Natural killer cell (primary cell): ENCODE data around the gene TSGA10IP. TPM values are rescaled to one million over a fixed set of nuclear protein-coding genes. Genes with fewer than 3 reads are reported as not detected.

Source experiments
- ATAC-seq, 3 donors: fragments of 150-1000 bp in 2 of 3; fragments of 200-7000 bp in 1 of 3; cut with Tn5 transposase; 1 replicate in 1 of 3; 2 replicates in 2 of 3; pipeline ENCODE4 v1.10.0; 2021; ENCODE audit warnings: mild to moderate bottlenecking in 2 of 3, moderate library complexity in 2 of 3
- DNase-seq, 2 donors: peaks; one replicate each; pipeline versions ENCODE4 v3.0.0 to v3.0.0-alpha.2; 2013 to 2021; ENCODE audit warnings: mixed read lengths in 1 of 2
- H3K27ac ChIP-seq: one replicate; pipeline ENCODE4 v1.5.1; 2013; ENCODE audit warnings: mild to moderate bottlenecking, low read length
- H3K27me3 ChIP-seq: one replicate; pipeline ENCODE4 v1.6.1; 2013; ENCODE audit warnings: low read length; ENCODE audit not compliant: control insufficient read depth, insufficient read depth
- H3K36me3 ChIP-seq: one replicate; pipeline ENCODE4 v1.6.1; 2013; ENCODE audit warnings: low read length; ENCODE audit not compliant: control insufficient read depth, insufficient read depth
- H3K4me1 ChIP-seq: one replicate; pipeline ENCODE4 v1.6.1; 2013; ENCODE audit warnings: low read length; ENCODE audit not compliant: control insufficient read depth, insufficient read depth
- H3K4me3 ChIP-seq: one replicate; pipeline ENCODE4 v1.5.1; 2013; ENCODE audit warnings: low read length
- H3K9me3 ChIP-seq: one replicate; pipeline ENCODE4 v1.6.1; 2013; ENCODE audit warnings: low read length; ENCODE audit not compliant: control insufficient read depth, insufficient read depth
- H3K27ac Mint-ChIP-seq, 2 donors: one replicate each; pipeline ENCODE4 v1.8.0; 2022; ENCODE audit warnings: mild to moderate bottlenecking in 2 of 2, mixed read lengths in 2 of 2, moderate library complexity in 1 of 2
- H3K27me3 Mint-ChIP-seq, 2 donors: one replicate each; pipeline ENCODE4 v1.8.0; 2022; ENCODE audit warnings: low read depth in 2 of 2, mixed read lengths in 2 of 2
- H3K36me3 Mint-ChIP-seq: one replicate; pipeline ENCODE4 v1.8.0; 2022; ENCODE audit warnings: mixed read lengths
- H3K4me1 Mint-ChIP-seq, 2 donors: one replicate each; pipeline ENCODE4 v1.8.0; 2022; ENCODE audit warnings: mixed read lengths in 2 of 2
- H3K4me3 Mint-ChIP-seq: one replicate; pipeline ENCODE4 v1.8.0; 2022; ENCODE audit warnings: mild to moderate bottlenecking, moderate library complexity, mixed read lengths
- H3K9me3 Mint-ChIP-seq, 2 donors: one replicate each; pipeline ENCODE4 v1.8.0; 2022; ENCODE audit warnings: mixed read lengths in 2 of 2
- WGBS: methylation state at CpG from one replicate; pipeline ENCODE4 v1.1.7; 2013; ENCODE audit warnings: missing lambda C conversion rate; ENCODE audit not compliant: insufficient coverage; 5-methylcytosine and 5-hydroxymethylcytosine counted together
- intact Hi-C: fragments of 100-400 bp; cut with micrococcal nuclease; formaldehyde crosslinking; loops from one replicate; pipeline ENCODE4 v1.14.2; 2022
- total RNA-seq, 4 donors: library from RNA; stranded (reverse); fragments of 120-200 nt in 1 of 4; gene quantifications; one replicate each; pipeline versions ENCODE4 v1.2.3 to v1.2.4, GENCODE V29; 2013 to 2022
- TF ChIP-seq, protein P1 (sequence below): fragments of 200-600 bp; IDR thresholded peaks from one replicate; pipeline ENCODE4 v1.8.0; 2022; ENCODE audit warnings: antibody characterized with exemption

Gene TSGA10IP
- total RNA-seq, 3 donors from 2014 or later (not counting 1 experiment from before 2014, with no cell fraction given): not detected

GRCh38 chr11:66002648-66003225 lies 57.5 kb downstream of the TSGA10IP start:
- H3K4me1 ChIP-seq: peaks cover 24% of the 10 kb centered on the region
- Mint-ChIP-seq H3K4me3 (peak overlapping the region; percentile 99), H3K9me3 (no peaks in the 10 kb centered on the region), H3K27ac (peak overlapping the region; percentile 99), H3K4me1 (peaks cover 22 to 41% of the 10 kb centered on the region in 2 donors), H3K36me3 (no peaks in the 10 kb centered on the region), H3K27me3 (no peaks in the 10 kb centered on the region)
- DNase-seq (peak in 1 of 2 donors; percentile 87), ATAC-seq (peak; percentile 65 to 82 (median 75))
- H3K9me3 ChIP-seq: no peaks in the 10 kb centered on the region
- peaks cover 39% of the 10 kb centered on the region for H3K36me3 ChIP-seq
- intact Hi-C loops: loop anchor here (1.0 to 5.0 kb wide), 4 partner anchors 18 to 390 kb away; partner anchors contain the start of genes KAT5, MAP3K11 and SART1
- under 1% methylated on average over 40 of the region's 40 CpGs for WGBS
- H3K27me3 ChIP-seq: no peaks in the 10 kb centered on the region
- peak overlapping the region; percentile 54 for H3K4me3 ChIP-seq
- peak overlapping the region; percentile 77 for H3K27ac ChIP-seq
- TF ChIP-seq, protein P1, sequence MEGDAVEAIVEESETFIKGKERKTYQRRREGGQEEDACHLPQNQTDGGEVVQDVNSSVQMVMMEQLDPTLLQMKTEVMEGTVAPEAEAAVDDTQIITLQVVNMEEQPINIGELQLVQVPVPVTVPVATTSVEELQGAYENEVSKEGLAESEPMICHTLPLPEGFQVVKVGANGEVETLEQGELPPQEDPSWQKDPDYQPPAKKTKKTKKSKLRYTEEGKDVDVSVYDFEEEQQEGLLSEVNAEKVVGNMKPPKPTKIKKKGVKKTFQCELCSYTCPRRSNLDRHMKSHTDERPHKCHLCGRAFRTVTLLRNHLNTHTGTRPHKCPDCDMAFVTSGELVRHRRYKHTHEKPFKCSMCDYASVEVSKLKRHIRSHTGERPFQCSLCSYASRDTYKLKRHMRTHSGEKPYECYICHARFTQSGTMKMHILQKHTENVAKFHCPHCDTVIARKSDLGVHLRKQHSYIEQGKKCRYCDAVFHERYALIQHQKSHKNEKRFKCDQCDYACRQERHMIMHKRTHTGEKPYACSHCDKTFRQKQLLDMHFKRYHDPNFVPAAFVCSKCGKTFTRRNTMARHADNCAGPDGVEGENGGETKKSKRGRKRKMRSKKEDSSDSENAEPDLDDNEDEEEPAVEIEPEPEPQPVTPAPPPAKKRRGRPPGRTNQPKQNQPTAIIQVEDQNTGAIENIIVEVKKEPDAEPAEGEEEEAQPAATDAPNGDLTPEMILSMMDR: no peak

DNA sequence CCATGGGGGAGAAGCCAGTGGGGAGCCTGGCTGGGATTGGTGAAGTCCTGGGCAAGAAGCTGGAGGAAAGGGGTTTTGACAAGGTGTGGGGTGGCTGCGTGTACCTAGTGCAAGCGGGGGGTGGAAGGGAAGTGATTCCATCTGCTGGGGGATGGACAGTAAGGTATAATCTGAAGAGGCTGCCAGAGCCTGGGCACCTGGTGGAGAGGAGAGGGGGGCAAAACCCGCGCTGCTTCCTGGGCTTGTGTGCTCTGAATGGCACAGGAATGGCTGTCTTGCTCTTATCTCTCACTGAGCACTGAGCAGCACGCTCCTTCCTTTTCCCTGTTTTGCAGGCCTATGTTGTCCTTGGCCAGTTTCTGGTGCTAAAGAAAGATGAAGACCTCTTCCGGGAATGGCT lies 58.0 kb downstream of the TSGA10IP start:
- H3K36me3 Mint-ChIP-seq: no peaks in the 10 kb centered on the region
- H3K27me3 Mint-ChIP-seq: no peaks in the 10 kb centered on the region
- no peaks in the 10 kb centered on the region for H3K9me3 ChIP-seq
- peaks cover 24% of the 10 kb centered on the region for H3K4me1 ChIP-seq
- H3K27ac ChIP-seq: peak overlapping the region; percentile 68
- H3K4me1 Mint-ChIP-seq: peaks cover 22 to 40% of the 10 kb centered on the region in 2 donors
- peak overlapping the region; percentile 99 for H3K27ac Mint-ChIP-seq
- intact Hi-C loops: loop anchor here (2.0 to 5.0 kb wide), 3 partner anchors 18 to 391 kb away; partner anchors contain the start of genes KAT5 and MAP3K11
- DNase-seq (no peak), ATAC-seq (no peak)
- H3K9me3 Mint-ChIP-seq: no peaks in the 10 kb centered on the region
- H3K4me3 Mint-ChIP-seq: peak overlapping the region; percentile 99
- 79% methylated on average over 6 of the region's 6 CpGs for WGBS
- TF ChIP-seq, protein P1: no peak
- peak overlapping the region; percentile 54 for H3K4me3 ChIP-seq
- H3K27me3 ChIP-seq: no peaks in the 10 kb centered on the region
- H3K36me3 ChIP-seq: peaks cover 34% of the 10 kb centered on the region

GRCh38 chr11:66004186-66004585 lies 58.9 kb downstream of the TSGA10IP start:
- ATAC-seq (no peak), DNase-seq (no peak)
- Mint-ChIP-seq H3K27me3 (no peaks in the 10 kb centered on the region), H3K4me1 (peaks cover 22 to 34% of the 10 kb centered on the region in 2 donors), H3K27ac (no peak overlapping the region), H3K36me3 (no peaks in the 10 kb centered on the region), H3K4me3 (no peak overlapping the region), H3K9me3 (no peaks in the 10 kb centered on the region)
- Histone ChIP-seq H3K27me3 (no peaks in the 10 kb centered on the region), H3K9me3 (no peaks in the 10 kb centered on the region), H3K4me3 (no peak overlapping the region), H3K4me1 (peaks cover 24% of the 10 kb centered on the region), H3K27ac (no peak overlapping the region), H3K36me3 (peaks cover 25% of the 10 kb centered on the region)
- intact Hi-C loops: loop anchor here (5.0 kb wide), 2 partner anchors 292 to 392 kb away; partner anchors contain the start of genes KAT5 and MAP3K11
- WGBS: 89% methylated on average over 4 of the region's 4 CpGs
- TF ChIP-seq, protein P1: no peak
